Measurements from ENCODE around the gene ITPRID1.
"Not testable (repeated sequence)": the region's sequence is repeated elsewhere in the genome, so short reads cannot be mapped to it uniquely, and the experiment has no call there.

ITPRID1 gene

DNA sequence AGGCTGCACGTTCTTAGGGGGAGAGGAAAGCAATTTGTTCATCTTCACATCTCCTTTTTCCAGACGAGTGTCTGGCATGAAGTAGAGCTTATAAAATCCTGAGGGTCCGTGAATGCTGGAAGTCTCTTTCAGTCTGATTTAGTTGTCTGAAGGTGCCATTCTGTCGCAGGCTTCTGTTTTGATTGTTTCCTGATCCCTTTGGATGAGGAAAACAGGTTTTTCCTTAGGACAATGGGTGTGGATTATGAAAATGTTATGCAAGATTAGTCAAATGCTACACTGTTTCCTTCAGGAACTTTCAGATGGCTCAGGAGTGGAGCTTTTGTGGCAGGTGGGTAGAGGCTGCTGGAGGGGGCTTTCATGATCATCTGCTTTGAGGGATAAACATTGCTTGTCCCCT is at the start of gene ITPRID1:
Gene ITPRID1 (plus strand): TSS at position 301 of the 400 bp plus-strand sequence. CDS start 38,935 bp downstream, outside the sequence.
- H3K4me3 ChIP-seq (ENCODE audit: low read length), result no peak within 1 kb of the TSS
- TF ChIP-seq, protein P1, sequence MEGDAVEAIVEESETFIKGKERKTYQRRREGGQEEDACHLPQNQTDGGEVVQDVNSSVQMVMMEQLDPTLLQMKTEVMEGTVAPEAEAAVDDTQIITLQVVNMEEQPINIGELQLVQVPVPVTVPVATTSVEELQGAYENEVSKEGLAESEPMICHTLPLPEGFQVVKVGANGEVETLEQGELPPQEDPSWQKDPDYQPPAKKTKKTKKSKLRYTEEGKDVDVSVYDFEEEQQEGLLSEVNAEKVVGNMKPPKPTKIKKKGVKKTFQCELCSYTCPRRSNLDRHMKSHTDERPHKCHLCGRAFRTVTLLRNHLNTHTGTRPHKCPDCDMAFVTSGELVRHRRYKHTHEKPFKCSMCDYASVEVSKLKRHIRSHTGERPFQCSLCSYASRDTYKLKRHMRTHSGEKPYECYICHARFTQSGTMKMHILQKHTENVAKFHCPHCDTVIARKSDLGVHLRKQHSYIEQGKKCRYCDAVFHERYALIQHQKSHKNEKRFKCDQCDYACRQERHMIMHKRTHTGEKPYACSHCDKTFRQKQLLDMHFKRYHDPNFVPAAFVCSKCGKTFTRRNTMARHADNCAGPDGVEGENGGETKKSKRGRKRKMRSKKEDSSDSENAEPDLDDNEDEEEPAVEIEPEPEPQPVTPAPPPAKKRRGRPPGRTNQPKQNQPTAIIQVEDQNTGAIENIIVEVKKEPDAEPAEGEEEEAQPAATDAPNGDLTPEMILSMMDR (IDR thresholded peaks at IDR 0.05; ENCODE audit: insufficient read depth, low read depth, low read length, missing control alignments), result no peak
- DNase-seq (ENCODE audit: low read depth), result peak; percentile 6

DNA sequence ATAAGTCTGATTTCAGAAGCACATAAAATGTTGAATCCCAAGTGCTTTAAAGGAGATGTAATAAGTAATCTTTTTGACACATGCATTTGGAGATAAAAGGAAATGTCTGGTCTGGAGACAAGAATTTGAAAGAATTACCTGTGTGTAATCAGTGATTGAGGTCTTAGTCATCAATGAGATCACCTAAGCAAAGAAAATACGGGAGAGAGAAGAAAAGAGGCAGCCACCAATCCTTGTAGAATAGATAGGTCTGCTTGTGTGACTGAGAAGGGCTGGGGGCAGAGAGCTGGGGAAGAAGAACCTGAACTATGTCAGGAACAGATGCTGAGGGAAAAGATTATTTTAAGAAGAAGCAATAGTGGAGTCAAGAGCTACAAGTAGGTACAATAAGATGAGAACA is 49.3 kb upstream of the ITPRID1 start:
- no peak overlapping the region for H3K4me3 ChIP-seq (ENCODE audit: low read length)
- DNase-seq (ENCODE audit: low read depth), result peak; percentile 87
- TF ChIP-seq, protein P1 (IDR thresholded peaks at IDR 0.05; ENCODE audit: insufficient read depth, low read depth, low read length, missing control alignments), result no peak

DNA sequence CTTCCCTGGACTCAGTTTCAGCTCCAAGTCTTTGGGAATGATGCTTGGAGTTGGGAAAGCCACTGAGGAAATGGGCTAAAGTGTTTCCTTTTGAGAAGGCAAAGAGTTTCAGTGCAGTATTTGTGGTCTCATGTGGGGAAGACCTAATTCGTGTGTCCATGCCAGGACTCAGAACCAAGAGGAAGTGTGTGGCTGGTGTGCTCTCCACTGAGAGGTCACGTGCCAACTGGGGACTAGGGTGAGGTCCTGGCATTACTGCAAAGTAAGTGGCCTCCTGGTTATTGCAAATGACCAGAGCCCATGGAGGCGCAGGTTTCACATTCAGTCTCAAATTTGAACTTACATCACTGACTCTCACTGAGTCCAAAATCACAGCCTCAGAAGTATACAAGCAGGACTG is 48.6 kb upstream of the ITPRID1 start:
- TF ChIP-seq, protein P1 (IDR thresholded peaks at IDR 0.05; ENCODE audit: insufficient read depth, low read depth, low read length, missing control alignments), result no peak
- DNase-seq (ENCODE audit: low read depth), result no peak
- H3K4me3 ChIP-seq (ENCODE audit: low read length), result no peak overlapping the region

DNA sequence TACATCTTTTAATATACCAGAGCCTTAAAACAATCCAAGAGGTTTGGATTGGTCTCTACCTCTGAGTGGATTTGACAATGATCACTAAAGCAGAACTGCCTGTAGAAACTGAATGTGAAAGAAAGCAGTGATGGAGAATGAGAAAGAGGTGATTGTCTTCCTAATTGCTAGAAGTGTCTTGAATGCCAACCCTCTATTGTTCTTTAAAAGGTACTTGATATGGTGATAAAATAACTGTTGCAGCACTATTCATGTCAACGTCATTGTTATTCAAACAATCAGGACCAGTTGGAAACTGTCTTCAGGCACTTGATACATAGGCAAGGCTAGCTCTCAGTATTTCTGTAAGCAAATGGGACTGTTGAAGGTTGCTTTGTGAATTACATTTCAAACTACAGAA is 47.9 kb upstream of the ITPRID1 start:
- TF ChIP-seq, protein P1 (IDR thresholded peaks at IDR 0.05; ENCODE audit: insufficient read depth, low read depth, low read length, missing control alignments), result no peak
- no peak overlapping the region for H3K4me3 ChIP-seq (ENCODE audit: low read length)
- no peak for DNase-seq (ENCODE audit: low read depth)

DNA sequence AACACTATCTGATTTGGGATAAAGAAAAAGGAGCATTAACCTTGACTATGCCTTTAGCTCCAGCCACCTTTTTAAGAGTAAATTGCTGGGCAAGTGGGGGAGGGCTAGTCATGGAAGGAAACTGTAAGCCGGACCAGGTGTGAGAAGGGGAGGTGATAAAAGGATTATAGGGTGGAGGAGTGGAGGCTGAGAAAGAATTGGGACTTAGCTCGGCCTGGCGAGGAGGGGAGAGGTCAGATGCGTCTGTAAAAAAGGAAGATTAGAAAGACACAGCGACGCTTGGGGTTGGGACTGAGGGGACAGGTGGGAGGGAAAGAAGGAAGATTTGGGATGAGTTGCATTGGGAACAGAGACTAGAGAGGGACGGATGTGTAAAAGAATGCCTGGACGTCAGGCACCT is 43.0 kb upstream of the ITPRID1 start:
- H3K4me3 ChIP-seq (ENCODE audit: low read length); DNase-seq (ENCODE audit: low read depth): not testable (repeated sequence)

DNA sequence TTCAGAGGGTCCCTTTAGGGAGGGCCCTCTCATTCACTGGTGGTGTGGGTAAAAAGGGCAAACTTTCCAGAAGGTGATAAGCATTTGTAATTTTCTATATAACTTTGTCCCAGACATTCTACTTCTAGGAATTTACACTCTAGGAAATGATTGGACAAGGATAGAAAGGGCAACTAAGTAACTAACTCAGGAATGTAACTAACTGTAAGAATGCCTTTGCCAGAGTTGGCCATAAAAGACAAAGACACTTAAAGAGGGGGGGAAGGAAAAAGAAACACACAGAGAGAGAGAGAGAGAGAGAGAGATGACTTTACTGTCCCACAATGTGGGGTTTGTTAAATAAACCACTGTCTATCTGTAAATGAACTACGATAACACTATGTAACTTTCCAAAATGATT is 38.5 kb upstream of the ITPRID1 start:
- TF ChIP-seq, protein P1 (IDR thresholded peaks at IDR 0.05; ENCODE audit: insufficient read depth, low read depth, low read length, missing control alignments), result no peak
- no peak for DNase-seq (ENCODE audit: low read depth)
- H3K4me3 ChIP-seq (ENCODE audit: low read length), result no peak overlapping the region

DNA sequence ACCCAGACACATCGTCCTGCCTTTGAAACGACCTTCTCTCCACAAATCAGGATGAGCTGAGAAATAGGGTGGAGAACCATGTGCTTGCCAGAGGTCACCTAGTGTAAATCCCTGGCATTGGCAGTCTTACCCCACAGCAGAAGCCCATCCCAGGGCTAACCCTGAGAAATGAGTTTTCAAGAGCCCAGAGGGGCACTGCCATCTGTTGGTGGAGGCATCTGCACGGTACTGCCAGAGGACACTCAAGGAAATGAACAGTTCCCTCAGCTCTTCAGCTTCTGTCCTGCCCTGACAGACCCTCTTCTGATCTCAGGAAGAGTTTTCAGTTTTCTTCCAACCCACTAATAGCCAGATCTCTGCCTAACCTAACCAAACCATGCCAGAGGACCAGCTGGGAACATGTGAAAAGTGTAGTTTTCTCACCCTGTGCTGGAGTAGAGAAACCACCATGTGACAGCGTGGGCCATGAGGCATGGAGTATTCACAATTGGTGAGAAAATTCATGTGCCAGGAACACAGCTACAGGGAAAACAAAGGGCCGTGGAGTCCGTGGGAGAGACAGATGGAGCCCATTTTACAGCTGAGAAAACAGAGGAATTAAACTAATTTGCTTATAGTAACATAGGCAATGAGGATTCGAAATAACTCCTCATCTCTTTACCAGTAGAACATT is 37.7 kb upstream of the ITPRID1 start:
- no peak for DNase-seq (ENCODE audit: low read depth)
- TF ChIP-seq, protein P1 (IDR thresholded peaks at IDR 0.05; ENCODE audit: insufficient read depth, low read depth, low read length, missing control alignments), result peak; percentile 7
- H3K4me3 ChIP-seq (ENCODE audit: low read length), result no peak overlapping the region
